NCI-H2227 treated with DMSO at 0.1 percent for 48 hours (cell line): ENCODE measurements around the gene GTF3C1.
"Not testable (repeated sequence)": the region's sequence is repeated elsewhere in the genome, so short reads cannot be mapped to it uniquely, and the experiment has no call there.

Experiments used
- DNase-seq: peaks from one replicate; lab custom pipeline; 2025; lab: John Stamatoyannopoulos, UW

Gene GTF3C1

DNA sequence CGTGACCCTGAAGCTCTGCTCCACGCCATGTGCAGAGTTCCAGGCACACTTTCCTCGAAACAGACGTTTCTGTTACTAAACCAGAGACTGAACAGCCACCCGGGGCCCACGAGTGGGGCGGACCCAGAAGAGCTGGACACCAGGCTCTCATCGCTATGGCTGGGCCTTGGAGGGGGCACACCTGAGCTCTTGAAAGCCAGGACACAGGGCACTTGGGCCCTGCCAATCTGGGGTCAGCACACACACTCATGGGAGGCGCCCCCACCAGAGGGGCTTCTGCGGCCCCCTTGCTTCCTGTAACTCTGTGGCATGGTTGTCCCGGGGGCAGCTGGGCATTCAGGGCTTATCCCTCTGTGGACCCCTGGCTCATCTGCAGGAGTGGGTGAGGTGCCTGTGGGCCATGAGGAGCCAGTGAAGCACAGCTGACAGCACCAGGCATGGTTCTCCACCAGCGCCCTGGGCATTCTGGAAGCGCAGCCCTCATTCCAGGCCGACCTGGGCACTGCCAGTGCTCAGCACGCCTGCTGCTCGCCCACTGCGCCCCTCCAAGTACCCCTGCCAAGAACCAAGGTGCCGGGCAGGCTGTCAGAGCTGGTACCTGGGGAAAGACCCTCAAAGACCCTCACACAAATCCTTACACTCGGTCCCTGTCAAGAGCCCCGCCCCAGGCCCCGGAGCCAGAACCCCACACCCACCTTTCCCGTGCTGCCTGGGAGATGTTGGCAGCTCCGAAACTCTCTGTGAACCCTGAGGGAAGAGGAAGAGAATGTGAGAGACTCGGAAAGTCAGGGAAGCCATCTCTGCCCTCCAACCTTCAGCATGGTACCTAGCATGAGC lies 86.6 kb downstream of the GTF3C1 start:
- no peak for DNase-seq

GRCh38 chr16:27462200-27462845 lies 87.4 kb downstream of the GTF3C1 start:
- DNase-seq, result no peak

GRCh38 chr16:27461483-27462171 lies 88.1 kb downstream of the GTF3C1 start:
- DNase-seq, result no peak

GRCh38 chr16:27460663-27461482 lies 88.8 kb downstream of the GTF3C1 start:
- DNase-seq, result no peak

DNA sequence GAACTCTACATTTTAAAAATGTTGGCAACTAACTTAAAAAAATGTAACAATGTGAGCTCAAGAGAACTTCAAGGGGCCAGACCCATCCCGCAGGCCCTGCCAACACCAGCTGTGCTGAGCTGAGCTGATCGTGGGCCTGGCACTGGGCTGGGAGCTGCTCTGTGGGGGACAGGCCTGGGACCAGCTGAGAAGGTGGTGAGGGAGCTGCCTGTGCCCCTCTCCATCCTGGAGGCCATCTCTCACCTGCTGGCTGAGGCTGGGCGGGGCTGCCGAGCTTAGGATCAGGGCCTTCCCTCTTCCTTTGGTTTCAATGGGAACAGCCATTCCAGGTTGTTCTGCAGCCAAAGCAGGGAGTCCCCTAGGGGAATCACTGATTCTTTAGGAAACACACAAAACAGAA lies 89.5 kb downstream of the GTF3C1 start:
- DNase-seq, result no peak

DNA sequence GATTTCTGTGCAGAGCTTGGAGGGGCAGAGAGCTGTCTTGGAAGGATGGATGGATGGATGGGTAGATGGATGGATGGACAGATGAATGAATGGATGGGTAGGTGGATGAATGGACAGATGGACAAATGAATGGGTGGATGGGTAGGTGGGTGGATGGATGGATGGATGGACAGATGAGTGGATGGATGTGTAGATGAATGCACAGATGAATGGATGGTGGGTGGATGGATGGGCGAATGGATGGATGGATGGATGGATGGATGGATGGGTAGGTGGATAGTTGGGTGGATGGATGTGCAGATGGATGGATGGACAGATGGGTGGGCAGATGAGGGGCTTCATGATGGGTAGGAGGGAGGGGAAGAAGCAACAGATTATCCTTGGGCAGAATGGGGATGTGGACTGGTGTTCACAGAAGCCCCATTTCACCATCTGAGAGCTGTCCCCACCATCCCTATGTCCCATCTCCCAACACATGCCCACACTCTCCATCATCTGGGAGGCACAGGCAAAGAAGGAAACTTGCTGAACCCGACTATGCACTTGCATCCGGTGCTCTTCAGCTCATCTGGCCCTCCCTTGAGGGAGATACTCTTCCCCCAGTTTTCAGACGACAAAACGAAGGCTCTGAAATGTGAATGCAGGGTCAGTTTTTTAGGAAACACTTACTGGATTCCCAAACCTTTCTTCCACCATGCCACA lies 90.6 kb downstream of the GTF3C1 start:
- DNase-seq, result no peak

GRCh38 chr16:27458258-27458657 lies 91.5 kb downstream of the GTF3C1 start:
- DNase-seq, result no peak

DNA sequence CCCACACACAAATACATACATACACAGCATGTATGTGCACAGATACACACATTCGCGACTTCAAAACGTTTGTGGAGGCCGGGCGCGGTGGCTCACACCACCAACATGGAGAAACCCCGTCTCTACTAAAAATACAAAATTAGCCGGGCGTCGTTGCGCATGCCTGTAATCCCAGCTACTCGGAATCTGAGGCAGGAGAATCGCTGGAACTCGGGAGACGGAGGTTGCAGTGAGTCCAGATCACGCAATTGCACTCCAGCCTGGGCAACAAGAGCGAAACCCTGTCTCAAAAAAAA lies 92.2 kb downstream of the GTF3C1 start:
- not testable (repeated sequence) for DNase-seq

GRCh38 chr16:27455700-27456099 lies 94.0 kb downstream of the GTF3C1 start:
- no peak for DNase-seq

- no peak for DNase-seq
Measured at GRCh38 chr16:27453494-27453825, 96.3 kb downstream of the GTF3C1 start.

- no peak for DNase-seq
Measured at GRCh38 chr16:27452569-27453493, 96.9 kb downstream of the GTF3C1 start.

DNA sequence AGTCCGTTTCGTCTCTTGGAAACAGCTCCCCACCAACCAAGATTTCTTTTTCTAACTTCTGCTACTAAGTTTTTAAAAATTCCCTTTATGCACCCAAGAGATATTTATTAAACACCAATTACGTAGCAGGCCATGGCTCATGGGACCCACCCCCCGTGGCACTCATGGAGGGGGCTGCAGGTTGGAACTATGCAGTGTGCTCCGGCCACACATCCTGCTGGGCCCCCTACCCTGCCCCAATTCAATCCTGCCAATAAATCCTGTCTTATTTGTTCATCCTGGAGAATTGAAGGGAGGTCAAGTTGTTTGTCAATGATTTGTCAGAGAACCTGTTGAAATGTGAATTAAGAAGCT lies 99.5 kb downstream of the GTF3C1 start:
- DNase-seq, result no peak

DNA sequence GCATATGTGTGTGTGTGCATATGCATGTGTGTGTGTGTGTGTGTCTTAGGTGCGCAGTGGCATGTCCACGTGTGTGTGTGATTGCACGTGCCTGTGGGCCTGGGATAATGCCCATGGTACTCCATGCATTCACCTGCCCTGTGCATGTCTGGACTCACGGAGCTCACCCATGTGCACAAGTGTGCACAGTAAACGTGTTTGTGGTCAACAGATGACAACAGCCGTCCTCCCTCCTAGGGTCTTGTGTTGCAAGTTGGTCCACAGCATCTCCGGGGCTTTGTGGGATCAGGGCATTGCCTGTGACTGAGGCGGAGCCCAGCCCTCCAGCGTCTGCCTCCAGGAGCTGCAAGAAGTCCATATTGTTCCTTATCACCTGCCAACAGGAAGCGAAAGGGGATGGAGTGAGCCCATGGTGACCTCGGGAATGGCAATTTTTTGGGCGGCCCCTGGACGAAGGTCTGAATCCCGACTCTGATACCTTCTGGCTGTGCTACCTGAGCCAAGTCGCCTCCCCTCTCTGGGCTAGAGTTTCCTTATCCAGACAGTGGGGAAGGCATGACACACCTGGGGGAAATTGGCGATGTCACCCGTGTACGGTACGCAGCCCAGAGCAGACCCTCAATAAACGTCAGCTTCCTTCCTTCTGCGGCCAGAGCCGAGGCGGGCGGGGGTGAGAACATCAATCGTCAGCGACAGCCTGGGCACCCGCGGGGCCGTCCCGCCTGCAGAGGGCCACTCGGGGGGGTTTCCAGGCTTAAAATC lies 100.1 kb downstream of the GTF3C1 start:
- DNase-seq, result no peak

DNA sequence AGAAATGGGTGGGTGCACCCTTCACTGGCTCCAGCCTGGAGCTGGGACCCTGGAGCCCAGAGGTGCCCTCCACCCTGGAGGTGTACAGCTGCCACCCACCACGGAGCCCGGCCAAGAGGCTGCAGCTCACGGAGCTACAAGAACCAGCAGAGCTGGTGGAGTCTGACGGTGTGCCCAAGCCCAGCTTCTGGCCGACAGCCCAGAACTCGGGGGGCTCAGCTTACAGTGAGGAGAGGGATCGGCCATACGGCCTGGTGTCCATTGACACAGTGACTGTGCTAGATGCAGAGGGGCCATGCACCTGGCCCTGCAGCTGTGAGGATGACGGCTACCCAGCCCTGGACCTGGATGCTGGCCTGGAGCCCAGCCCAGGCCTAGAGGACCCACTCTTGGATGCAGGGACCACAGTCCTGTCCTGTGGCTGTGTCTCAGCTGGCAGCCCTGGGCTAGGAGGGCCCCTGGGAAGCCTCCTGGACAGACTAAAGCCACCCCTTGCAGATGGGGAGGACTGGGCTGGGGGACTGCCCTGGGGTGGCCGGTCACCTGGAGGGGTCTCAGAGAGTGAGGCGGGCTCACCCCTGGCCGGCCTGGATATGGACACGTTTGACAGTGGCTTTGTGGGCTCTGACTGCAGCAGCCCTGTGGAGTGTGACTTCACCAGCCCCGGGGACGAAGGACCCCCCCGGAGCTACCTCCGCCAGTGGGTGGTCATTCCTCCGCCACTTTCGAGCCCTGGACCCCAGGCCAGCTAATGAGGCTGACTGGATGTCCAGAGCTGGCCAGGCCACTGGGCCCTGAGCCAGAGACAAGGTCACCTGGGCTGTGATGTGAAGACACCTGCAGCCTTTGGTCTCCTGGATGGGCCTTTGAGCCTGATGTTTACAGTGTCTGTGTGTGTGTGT lies 100.9 kb downstream of the GTF3C1 start:
- DNase-seq, result no peak

- no peak for DNase-seq
Measured at GRCh38 chr16:27447301-27447700, 102.4 kb downstream of the GTF3C1 start.

DNA sequence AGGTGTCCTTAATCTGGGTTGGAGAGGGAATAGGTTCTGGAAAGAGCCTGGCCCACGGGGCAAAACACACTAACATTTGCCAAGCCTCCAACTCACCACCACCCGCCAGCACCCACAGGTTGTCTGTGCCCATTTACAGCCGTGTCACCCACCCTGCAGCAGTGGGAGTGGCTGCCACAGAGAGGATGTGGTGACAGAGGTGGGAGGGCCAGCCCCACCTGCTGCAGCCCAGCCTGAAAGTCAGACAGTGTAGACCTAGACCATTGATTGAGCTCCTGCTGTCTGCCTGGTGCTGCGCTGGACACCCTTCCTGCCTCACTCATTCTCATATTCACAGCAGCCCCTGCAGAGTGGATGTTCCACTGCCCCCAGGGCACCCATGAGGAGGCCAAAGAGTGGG lies 103.0 kb downstream of the GTF3C1 start:
- DNase-seq, result no peak

GRCh38 chr16:27445502-27446175 lies 104.1 kb downstream of the GTF3C1 start:
- no peak for DNase-seq

- DNase-seq, result no peak
Measured at GRCh38 chr16:27444470-27444869, 105.2 kb downstream of the GTF3C1 start.
